NCI-H2081 treated with DMSO at 0.1 percent for 48 hours (cell line): Measurements from ENCODE around the gene FAM210A.
"Not testable (repeated sequence)": the region's sequence is repeated elsewhere in the genome, so short reads cannot be mapped to it uniquely, and the experiment has no call there.

Source experiments
- DNase-seq: peaks from one replicate; lab custom pipeline; 2025; lab: John Stamatoyannopoulos, UW

FAM210A gene

GRCh38 chr18:13703899-13704298 lies 22.5 kb downstream of the FAM210A start:
- DNase-seq, result no peak

- no peak for DNase-seq
Measured at GRCh38 chr18:13700153-13700552, 26.2 kb downstream of the FAM210A start.

- no peak for DNase-seq
Measured at GRCh38 chr18:13696961-13697360, 29.4 kb downstream of the FAM210A start.

GRCh38 chr18:13695337-13695736 lies 31.0 kb downstream of the FAM210A start:
- not testable (repeated sequence) for DNase-seq

GRCh38 chr18:13690060-13690459 lies 36.3 kb downstream of the FAM210A start:
- not testable (repeated sequence) for DNase-seq

GRCh38 chr18:13688191-13689136 lies 37.9 kb downstream of the FAM210A start:
- DNase-seq, result no peak

GRCh38 chr18:13684546-13684945 lies 41.8 kb downstream of the FAM210A start:
- no peak for DNase-seq

- no peak for DNase-seq
Measured at GRCh38 chr18:13681701-13682100, 44.7 kb downstream of the FAM210A start.

- no peak for DNase-seq
Measured at GRCh38 chr18:13680612-13681011, 45.7 kb downstream of the FAM210A start.

- DNase-seq, result not testable (repeated sequence)
Measured at GRCh38 chr18:13677350-13677749, 49.0 kb downstream of the FAM210A start.

- no peak for DNase-seq
Measured at GRCh38 chr18:13676471-13676870, 49.9 kb downstream of the FAM210A start.

- DNase-seq, result no peak
Measured at GRCh38 chr18:13672657-13673056, 53.7 kb downstream of the FAM210A start.

- no peak for DNase-seq
Measured at GRCh38 chr18:13661779-13662256, 64.5 kb downstream of the FAM210A start.

GRCh38 chr18:13661051-13661778 lies 65.1 kb downstream of the FAM210A start:
- DNase-seq, result no peak

GRCh38 chr18:13660510-13660909 lies 65.8 kb downstream of the FAM210A start:
- no peak for DNase-seq

GRCh38 chr18:13658436-13659204 lies 67.7 kb downstream of the FAM210A start:
- DNase-seq, result no peak

- no peak for DNase-seq
Measured at GRCh38 chr18:13657974-13658373, 68.4 kb downstream of the FAM210A start.

GRCh38 chr18:13653746-13654433 lies 72.5 kb downstream of the FAM210A start:
- no peak for DNase-seq

GRCh38 chr18:13649397-13650390 lies 76.7 kb downstream of the FAM210A start:
- no peak for DNase-seq

GRCh38 chr18:13647761-13648160 lies 78.6 kb downstream of the FAM210A start:
- DNase-seq, result no peak
